Keratinocyte (primary cell): ENCODE measurements around the gene NEUROD2. TPM values are rescaled to one million over a fixed set of nuclear protein-coding genes. Genes with fewer than 3 reads are reported as not detected.

Experiments
- DNase-seq: peaks from one replicate; pipeline ENCODE4 v3.0.0-alpha.2; 2011; ENCODE audit warnings: low read depth, missing footprints, low spot score
- FAIRE-seq: peaks from 2 replicates; lab custom pipeline; 2011; peaks lifted over from hg19 to GRCh38; lab: Jason Lieb, UNC
- H2AFZ ChIP-seq: 2 replicates; pipeline ENCODE4 v1.6.0; 2012; ENCODE audit warnings: low read length, control low read depth, inconsistent platforms; ENCODE audit not compliant: control insufficient read depth
- H3K27ac ChIP-seq: 2 replicates; pipeline ENCODE4 v1.5.1; 2011; ENCODE audit warnings: low read length; ENCODE audit not compliant: control insufficient read depth, insufficient read depth
- H3K27me3 ChIP-seq: 3 replicates; pipeline ENCODE4 v1.6.0; 2011; ENCODE audit warnings: low read length; ENCODE audit not compliant: control insufficient read depth, insufficient read depth; ENCODE audit errors: extremely low read depth
- H3K36me3 ChIP-seq, 2 experiments: 2 replicates in 1 of 2; 3 replicates in 1 of 2; pipeline ENCODE4 v1.5.1; 2011; ENCODE audit warnings: low read length in 2 of 2, mild to moderate bottlenecking in 1 of 2; ENCODE audit not compliant: control insufficient read depth in 2 of 2, insufficient read depth in 2 of 2; ENCODE audit errors: extremely low read depth in 1 of 2
- H3K4me1 ChIP-seq: 3 replicates; pipeline ENCODE4 v1.5.1; 2011; ENCODE audit warnings: low read length; ENCODE audit not compliant: control insufficient read depth, insufficient read depth; ENCODE audit errors: extremely low read depth
- H3K4me2 ChIP-seq: 3 replicates; pipeline ENCODE4 v1.6.0; 2011; ENCODE audit warnings: low read depth, low read length; ENCODE audit not compliant: control insufficient read depth, insufficient read depth; ENCODE audit errors: extremely low read depth
- H3K4me3 ChIP-seq, 3 experiments: fragments of 200-600 bp in 1 of 3; sonication (generic) in 1 of 3; 2 replicates in 2 of 3; 3 replicates in 1 of 3; pipeline ENCODE4 v1.5.1; 2011 to 2016; ENCODE audit warnings: low read length in 3 of 3, mild to moderate bottlenecking in 3 of 3, control low read depth in 2 of 3, inconsistent platforms in 1 of 3, low read depth in 1 of 3, mixed read lengths in 1 of 3, mixed run types in 1 of 3, moderate library complexity in 1 of 3; ENCODE audit not compliant: control insufficient read depth in 2 of 3, insufficient read depth in 2 of 3; ENCODE audit errors: extremely low read depth in 1 of 3
- H3K79me2 ChIP-seq: 2 replicates; pipeline ENCODE4 v1.6.0; 2012; ENCODE audit warnings: low read length; ENCODE audit not compliant: control insufficient read depth, insufficient read depth
- H3K9ac ChIP-seq: 3 replicates; pipeline ENCODE4 v1.6.0; 2011; ENCODE audit warnings: low read length; ENCODE audit not compliant: control insufficient read depth, insufficient read depth; ENCODE audit errors: extremely low read depth
- H3K9me1 ChIP-seq: 3 replicates; pipeline ENCODE4 v1.6.0; 2011; ENCODE audit warnings: low read length; ENCODE audit not compliant: control insufficient read depth, insufficient read depth; ENCODE audit errors: extremely low read depth
- H3K9me3 ChIP-seq: 2 replicates; pipeline ENCODE4 v1.5.1; 2012; ENCODE audit warnings: low read depth, low read length; ENCODE audit not compliant: control insufficient read depth
- H4K20me1 ChIP-seq: 3 replicates; pipeline ENCODE4 v1.6.0; 2011; ENCODE audit warnings: low read length; ENCODE audit not compliant: control insufficient read depth, insufficient read depth; ENCODE audit errors: extremely low read depth
- EZH2 ChIP-seq: IDR thresholded peaks from one replicate; pipeline ENCODE4 v1.6.1; 2012; ENCODE audit warnings: inconsistent platforms, mild to moderate bottlenecking, low read length, moderate library complexity
- dilution Hi-C: fragments of 300-500 bp; cut with MboI; formaldehyde crosslinking; loops from one replicate; pipeline ENCODE4 v1.7.0; 2020; ENCODE audit warnings: low sequenced_read_pairs; ENCODE audit not compliant: extremely low pct_ligation_motif_present
- polyA plus RNA-seq, 5 experiments: library from polyadenylated mRNA; depleted of rRNA in 3 of 5; stranded (reverse) in 3 of 5; stranded (forward) in 1 of 5; unstranded in 1 of 5; fragments of >200 nt; gene quantifications; 1 replicate in 1 of 5; 2 replicates in 3 of 5; 3 replicates in 1 of 5; pipeline versions ENCODE4 v1.2.1 to v1.2.3, GENCODE V29; 2011 to 2012; ENCODE audit warnings: missing spikeins in 2 of 5, low read depth in 1 of 5, low replicate concordance in 1 of 5
- TF ChIP-seq, protein P1 (sequence below), 3 experiments: IDR thresholded peaks in 1 of 3; conservative IDR thresholded peaks in 1 of 3; optimal IDR thresholded peaks in 1 of 3; 2 replicates in 2 of 3; 3 replicates in 1 of 3; pipeline versions ENCODE3 to v1.5.1; 2011; ENCODE audit warnings: low read length in 3 of 3, mild to moderate bottlenecking in 3 of 3, moderate library complexity in 2 of 3, control low read depth in 1 of 3, inconsistent platforms in 1 of 3; ENCODE audit not compliant: insufficient read depth in 2 of 3; ENCODE audit errors: extremely low read depth in 1 of 3

Gene NEUROD2
- polyA plus RNA-seq, 1 donor (not counting 4 experiments of a cell fraction or from before 2014, with no cell fraction given): not detected

DNA sequence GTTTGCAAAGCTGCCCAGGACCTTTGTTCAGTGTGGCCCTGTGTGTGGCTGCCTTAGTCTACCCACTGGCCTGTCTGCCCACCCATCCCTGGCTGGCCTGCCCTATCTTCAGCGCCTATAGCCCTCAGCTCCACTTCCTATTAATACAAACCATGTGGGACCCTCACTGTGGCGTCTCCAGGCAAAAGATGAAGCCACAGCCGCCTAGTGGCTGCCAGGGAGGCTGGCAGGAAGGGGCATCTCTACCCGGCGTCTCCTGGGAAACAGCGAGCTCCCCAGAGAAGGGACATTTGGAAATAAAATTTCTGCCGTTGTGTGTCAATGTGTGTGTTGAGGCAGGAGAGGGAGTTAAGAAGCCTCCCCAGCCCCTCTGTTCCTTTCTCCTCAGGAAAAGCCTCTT lies 31.5 kb downstream of the NEUROD2 start:
- dilution Hi-C loops: no loop called here
- no peak for TF ChIP-seq EZH2
- TF ChIP-seq, protein P1, sequence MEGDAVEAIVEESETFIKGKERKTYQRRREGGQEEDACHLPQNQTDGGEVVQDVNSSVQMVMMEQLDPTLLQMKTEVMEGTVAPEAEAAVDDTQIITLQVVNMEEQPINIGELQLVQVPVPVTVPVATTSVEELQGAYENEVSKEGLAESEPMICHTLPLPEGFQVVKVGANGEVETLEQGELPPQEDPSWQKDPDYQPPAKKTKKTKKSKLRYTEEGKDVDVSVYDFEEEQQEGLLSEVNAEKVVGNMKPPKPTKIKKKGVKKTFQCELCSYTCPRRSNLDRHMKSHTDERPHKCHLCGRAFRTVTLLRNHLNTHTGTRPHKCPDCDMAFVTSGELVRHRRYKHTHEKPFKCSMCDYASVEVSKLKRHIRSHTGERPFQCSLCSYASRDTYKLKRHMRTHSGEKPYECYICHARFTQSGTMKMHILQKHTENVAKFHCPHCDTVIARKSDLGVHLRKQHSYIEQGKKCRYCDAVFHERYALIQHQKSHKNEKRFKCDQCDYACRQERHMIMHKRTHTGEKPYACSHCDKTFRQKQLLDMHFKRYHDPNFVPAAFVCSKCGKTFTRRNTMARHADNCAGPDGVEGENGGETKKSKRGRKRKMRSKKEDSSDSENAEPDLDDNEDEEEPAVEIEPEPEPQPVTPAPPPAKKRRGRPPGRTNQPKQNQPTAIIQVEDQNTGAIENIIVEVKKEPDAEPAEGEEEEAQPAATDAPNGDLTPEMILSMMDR (optimal IDR thresholded peaks at IDR 0.05 in 1 of 3, IDR thresholded peaks at IDR 0.05 in 1 of 3, conservative IDR thresholded peaks at IDR 0.05 in 1 of 3; ENCODE audit: extremely low read depth in 1 of 3, insufficient read depth in 2 of 3, low read length in 3 of 3): peak; percentile 56 to 77 (median 72)
- FAIRE-seq: no peak
- Histone ChIP-seq H3K9ac (no peak overlapping the region), H3K27me3 (peaks cover 13% of the 10 kb centered on the region), H2AFZ (no peak overlapping the region), H3K4me1 (no peaks in the 10 kb centered on the region), H3K4me2 (no peak overlapping the region), H4K20me1 (no peaks in the 10 kb centered on the region), H3K79me2 (no peaks in the 10 kb centered on the region), H3K36me3 (no peaks in the 10 kb centered on the region), H3K27ac (no peak overlapping the region), H3K9me3 (peaks cover under 1% of the 10 kb centered on the region), H3K4me3 (no peak overlapping the region), H3K9me1 (no peaks in the 10 kb centered on the region)
- no peak for DNase-seq

DNA sequence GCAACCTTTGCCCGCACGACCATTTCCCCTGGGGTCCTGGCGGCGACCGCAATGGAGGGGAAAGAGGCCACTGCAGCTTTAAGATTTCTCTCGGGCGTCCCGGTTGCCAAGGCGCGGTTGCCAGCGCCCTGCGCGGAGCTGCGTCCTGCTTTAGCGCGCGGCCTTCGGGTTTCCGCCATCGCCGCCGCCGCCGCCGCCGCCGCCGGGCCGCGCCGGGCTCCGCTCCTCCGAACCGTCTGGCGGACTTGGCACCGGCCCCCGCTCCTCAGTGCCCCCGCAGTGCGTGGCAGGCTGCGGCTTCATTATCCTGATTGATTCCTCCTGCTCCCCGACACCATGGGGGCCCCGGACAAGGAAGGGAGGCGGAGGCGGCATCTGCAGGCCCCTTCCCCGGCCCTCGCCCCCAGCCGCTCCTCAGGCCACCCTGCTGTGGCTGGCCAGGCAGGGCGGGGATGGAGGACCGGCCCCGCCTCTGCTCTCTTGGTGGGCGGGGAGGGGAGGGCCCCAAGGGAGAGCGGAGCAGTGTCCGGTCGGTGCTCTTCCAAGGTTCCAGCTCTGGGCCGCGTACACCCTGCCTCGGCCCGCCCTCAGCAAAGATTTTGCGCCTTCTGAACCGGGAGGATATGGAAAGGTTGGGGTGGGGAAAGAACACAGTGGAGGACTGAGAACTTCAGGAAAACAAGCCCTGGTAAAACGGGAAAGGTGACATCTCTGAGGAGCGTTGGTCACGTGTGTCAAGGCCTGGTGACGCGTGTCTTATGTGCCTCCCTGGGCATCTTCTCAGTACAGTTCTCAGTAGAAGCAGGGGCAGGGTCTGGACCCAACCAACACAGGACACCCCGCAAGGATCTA lies 34.0 kb downstream of the NEUROD2 start:
- H3K9ac ChIP-seq: peak overlapping the region; percentile 45
- H3K9me3 ChIP-seq: peaks cover 3% of the 10 kb centered on the region
- peaks cover 0 to 4% of the 10 kb centered on the region in 2 experiments for H3K36me3 ChIP-seq
- no peaks in the 10 kb centered on the region for H4K20me1 ChIP-seq
- peak overlapping the region; percentile 53 for H3K4me2 ChIP-seq
- H2AFZ ChIP-seq: peak overlapping the region; percentile 32
- H3K27me3 ChIP-seq: peaks cover 8% of the 10 kb centered on the region
- no peak overlapping the region for H3K27ac ChIP-seq
- no peaks in the 10 kb centered on the region for H3K9me1 ChIP-seq
- H3K79me2 ChIP-seq: no peaks in the 10 kb centered on the region
- peak overlapping the region; percentile 56 to 70 (median 58) for H3K4me3 ChIP-seq
- FAIRE-seq: peak; percentile 76
- DNase-seq: no peak
- no peak for TF ChIP-seq EZH2
- TF ChIP-seq, protein P1 (optimal IDR thresholded peaks at IDR 0.05 in 1 of 3, IDR thresholded peaks at IDR 0.05 in 1 of 3, conservative IDR thresholded peaks at IDR 0.05 in 1 of 3; ENCODE audit: extremely low read depth in 1 of 3, insufficient read depth in 2 of 3, low read length in 3 of 3): no peak
- dilution Hi-C loops: no loop called here
- H3K4me1 ChIP-seq: no peaks in the 10 kb centered on the region
